HG03442 (cell line): ENCODE measurements around the gene MAML2.

ENCODE experiments used
- ATAC-seq: cut with Tn5 transposase; IDR thresholded peaks from one replicate; pipeline ENCODE4 v1.9.1; 2021; ENCODE audit warnings: mild to moderate bottlenecking, moderate library complexity; ENCODE audit not compliant: unreplicated experiment

MAML2 gene

DNA sequence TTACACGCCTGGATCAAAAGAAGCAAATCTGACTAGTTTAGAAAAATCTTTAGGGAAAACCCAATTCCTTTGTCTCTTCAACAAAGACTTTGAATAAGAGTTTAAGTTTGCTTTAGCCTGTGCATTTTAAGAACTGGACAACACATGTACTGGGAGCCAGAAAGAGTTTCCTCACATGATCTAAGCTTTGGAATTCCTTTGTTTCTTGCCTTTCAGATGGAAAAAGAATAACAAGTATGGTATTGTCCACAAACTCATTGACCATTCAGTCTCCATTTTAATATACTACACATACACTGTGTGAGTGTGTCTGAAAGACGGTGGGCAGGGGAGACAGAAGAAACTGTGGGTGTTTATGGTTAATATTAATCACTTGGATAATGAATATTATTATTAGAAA is 205.6 kb downstream of the MAML2 start:
- ATAC-seq: no peak

DNA sequence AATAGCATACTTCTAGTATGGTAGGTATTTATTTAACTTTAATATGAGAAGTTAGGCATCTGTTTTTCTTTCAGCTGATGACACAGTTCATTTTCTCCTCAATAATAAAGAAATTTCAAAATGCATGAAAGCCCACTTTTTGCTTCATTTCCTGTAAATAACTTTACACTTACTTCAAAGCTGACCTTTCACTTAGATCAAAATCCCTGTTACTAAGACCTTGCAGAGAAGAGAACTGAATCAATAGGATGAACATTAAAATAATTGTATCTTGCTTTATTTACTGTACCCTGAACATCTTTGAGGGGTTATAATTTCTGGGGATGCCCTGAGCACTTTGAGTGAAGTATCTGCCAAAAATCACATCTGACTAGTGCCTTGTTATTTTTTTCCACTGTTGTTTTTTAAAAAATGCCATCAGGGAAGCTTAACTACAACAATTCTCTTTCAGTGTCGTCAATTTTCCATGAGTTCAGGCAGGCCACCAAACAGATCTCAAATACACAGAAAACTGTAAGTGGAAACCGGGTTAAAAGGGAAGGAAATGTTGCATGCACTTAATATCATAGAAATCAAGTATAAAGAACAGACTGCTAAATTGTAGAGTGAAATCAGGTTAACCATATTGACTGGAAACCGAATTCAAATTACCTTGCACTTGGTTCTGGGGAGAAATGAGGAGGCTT is 206.2 kb downstream of the MAML2 start:
- ATAC-seq: no peak

DNA sequence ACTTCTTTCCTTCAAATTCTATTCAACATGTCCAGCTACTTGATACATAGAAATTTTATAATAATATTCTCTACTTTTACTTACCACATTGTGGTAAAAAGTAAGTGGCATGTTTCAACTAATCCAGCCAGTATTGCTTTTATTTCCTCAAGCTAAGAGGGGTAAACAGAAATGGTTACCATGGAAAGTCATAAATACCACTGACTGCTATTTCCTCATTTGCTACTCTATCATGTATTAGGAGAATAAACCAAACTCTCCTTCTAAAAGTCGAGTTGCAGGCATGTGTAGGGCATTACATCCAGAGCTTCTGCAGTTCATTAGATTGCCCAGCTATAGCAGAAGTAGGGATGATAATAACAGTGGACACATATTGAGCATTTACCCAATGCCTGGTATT is 208.4 kb downstream of the MAML2 start:
- peak; percentile 51 for ATAC-seq

GRCh38 chr11:96132437-96132836 is 210.6 kb downstream of the MAML2 start:
- peak; percentile 62 for ATAC-seq

DNA sequence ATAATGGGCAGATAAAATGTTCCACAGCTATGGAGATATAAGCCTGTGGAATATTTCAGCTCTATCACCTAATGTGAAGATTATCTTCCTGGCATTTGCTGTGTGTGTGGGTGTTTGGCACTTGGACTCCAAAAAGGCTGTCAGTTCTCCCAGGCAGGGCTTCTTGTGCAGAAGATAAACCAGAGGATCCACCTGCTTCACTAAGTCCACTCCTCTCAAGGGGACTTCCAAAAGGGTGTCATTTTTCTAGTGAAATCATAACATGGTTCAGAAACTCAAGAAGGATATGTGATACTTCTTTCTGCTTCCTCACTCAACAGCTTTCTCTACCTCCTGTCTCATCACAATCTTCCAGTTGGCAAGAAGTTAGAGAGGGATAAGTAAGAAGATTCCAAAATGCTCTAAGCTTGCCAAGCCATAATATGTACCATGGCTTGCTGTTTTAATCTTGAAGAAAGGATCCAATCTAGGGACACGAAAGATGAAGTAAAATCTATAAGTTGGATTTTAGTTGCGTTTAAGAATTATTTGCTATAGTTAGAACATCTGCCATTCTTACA is 212.9 kb downstream of the MAML2 start:
- no peak for ATAC-seq

DNA sequence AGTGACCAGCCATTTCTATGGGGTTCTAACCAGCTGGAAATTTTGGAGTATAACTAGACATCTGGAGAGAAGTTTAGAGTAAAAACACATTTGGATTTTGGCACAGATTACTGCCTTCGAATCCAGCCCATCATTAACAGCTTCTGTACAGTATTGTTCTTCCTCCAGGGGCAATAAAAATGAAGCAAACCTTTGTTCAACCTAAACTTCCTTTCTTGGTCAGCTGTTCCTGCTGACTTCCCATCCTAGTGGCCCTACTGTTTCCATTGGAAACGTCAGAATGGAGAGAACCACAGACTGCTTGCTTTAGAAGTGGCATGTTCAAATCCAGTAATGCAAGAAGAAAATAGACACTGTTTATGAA is 215.4 kb downstream of the MAML2 start:
- no peak for ATAC-seq

DNA sequence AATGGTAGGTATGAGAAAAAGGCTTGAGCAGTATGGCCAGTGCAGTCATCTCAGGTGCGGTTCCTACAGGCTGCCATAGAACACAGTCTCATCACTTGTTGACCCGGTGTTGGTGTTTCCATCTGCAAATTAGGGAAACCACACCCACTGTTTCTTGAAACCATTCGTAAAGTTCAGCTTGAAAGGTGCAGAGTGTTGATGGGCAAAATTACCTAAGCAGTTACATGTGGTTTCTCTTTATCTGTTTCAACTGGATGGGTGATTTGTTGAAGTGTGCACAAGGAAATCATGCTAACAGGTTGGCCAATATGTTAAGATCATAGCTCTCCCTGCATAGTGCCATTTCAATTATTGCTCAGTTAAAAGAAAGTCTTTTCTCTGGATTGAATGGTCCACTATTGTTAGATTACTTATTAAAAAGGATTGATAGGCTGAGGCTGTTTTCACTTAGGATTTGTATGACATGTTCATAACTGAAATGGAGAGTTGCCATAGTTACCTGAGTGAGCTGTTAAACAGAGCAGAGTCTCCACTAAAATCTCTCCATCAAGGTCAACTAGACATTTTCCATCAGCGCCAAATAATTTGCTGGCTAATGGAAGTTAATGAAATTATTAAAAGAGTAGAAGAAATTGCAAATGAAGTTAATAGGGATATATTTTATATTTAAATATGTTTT is 215.9 kb downstream of the MAML2 start:
- ATAC-seq: no peak

DNA sequence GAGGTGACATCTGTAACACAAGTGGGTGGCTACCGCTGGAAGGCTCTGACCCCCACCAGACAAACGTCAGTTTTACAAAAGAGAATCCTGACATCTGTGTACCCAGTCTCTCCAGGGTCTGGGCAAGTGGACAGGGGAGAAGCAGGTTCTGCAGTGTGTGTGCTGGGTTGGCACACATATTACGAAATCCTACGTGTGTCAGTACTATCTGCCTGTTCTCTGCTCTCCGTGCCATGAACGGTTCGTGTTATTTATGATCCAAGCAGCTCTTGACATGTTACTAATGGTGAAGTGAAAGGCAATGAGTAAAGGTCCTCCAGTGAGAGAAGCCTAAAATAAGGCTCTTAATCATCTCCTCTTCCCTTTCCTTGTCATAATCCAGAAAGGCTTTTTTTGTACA is 217.6 kb downstream of the MAML2 start:
- no peak for ATAC-seq

DNA sequence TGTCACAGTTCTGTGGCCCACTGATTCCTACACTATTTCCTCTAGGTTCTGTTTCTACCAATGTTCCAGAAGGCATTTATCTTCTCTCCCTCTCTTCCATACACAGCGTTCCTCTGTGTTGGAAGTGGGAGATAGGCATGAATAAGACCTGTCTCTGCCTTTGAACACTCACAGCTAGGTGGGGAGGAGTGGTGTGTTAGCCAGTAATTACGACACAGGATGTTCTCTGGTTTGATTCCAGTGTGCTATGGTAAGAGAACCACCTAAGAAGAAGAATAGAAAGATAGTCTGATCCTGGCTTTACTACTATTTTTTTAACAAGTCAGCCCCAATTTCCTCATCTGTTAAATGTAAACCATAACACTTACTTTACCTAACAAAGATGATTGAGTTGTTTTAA is 218.8 kb downstream of the MAML2 start:
- no peak for ATAC-seq

DNA sequence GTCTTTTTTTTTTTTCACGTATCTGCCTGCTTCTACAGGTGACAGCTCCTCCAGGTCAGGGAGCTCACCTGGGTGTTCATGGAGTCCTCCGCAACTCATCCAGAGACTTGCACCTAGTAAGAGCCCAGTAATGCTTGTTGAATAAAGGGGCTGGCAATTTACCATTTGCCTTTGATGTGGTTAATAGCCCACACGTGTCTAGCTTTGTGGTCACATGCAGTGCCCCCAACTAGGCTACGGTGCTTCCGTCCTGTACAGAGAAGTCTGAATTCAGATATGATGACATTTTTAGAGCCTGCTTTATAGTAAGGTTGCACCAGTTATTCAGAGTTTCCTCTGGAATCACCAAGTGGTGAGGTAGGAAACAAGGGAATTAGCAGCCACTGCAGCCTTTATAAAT is 219.7 kb downstream of the MAML2 start:
- ATAC-seq: no peak

DNA sequence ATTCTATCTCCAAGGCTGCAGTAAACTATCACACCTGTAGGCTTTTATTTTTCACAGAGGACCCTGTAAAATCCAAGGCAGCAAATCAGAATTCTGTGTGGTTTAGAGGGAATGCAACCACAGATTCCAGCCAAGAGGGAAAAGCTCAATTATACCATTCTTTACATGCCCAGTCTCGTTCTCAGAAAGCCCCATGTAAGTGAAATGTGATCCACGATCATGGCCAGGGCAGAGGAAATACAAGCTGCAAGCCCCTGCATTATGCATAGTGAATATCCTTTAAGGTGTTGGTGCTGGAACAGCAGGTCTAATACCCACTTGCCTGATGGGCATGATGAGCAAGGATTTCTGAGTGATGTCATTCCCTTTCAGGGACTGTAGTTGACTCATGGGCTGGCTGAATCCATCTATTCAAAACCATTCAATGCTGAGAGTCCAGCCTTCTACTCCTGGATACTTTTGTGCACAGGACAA is 220.4 kb downstream of the MAML2 start:
- ATAC-seq: no peak

- no peak for ATAC-seq
Observed at GRCh38 chr11:96119211-96119610, 223.8 kb downstream of the MAML2 start.

DNA sequence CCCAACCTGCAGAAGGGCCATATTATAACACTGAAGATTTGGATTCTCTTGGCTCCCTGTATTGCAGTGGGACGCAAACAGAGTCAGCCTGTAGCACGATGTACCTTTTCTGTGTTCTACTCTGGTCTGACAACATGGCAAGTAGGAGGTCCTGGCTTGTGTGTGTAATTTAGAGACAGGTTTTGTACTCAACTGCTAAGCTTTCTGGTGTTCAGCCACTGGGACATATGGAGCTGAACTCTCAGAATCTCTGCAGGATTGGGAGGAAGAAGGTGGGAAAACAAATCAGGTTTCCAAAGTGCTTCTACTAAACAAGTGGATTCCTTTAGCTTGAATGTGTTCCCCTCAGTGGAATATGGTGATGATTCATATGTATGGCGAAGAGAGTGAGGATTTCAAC is 226.6 kb downstream of the MAML2 start:
- ATAC-seq: no peak

GRCh38 chr11:96114178-96115064 is 228.6 kb downstream of the MAML2 start:
- ATAC-seq: no peak

- ATAC-seq: no peak
Observed at GRCh38 chr11:96113193-96113681, 229.8 kb downstream of the MAML2 start.

- peak; percentile 95 for ATAC-seq
Observed at GRCh38 chr11:96112192-96113128, 230.5 kb downstream of the MAML2 start.

GRCh38 chr11:96111308-96111707 is 231.7 kb downstream of the MAML2 start:
- no peak for ATAC-seq

DNA sequence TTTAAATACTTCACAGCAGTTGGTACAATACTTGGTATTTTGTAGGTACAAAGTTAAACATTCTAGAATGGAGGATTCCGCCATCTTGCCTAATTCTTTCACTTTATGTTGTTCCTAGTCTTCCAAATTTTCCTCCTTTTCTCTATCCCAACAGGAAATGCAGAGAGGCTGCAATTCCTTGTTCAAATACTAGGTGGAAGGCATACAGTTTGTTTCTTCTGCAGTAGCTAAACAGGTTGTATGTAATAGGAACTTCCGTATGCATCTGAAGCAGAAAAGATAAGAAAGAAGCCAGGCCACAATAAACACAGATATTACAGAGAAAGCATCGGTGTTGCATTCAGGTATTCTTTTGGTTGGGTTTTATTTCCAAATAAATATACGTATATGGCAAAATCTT is 232.7 kb downstream of the MAML2 start:
- no peak for ATAC-seq

DNA sequence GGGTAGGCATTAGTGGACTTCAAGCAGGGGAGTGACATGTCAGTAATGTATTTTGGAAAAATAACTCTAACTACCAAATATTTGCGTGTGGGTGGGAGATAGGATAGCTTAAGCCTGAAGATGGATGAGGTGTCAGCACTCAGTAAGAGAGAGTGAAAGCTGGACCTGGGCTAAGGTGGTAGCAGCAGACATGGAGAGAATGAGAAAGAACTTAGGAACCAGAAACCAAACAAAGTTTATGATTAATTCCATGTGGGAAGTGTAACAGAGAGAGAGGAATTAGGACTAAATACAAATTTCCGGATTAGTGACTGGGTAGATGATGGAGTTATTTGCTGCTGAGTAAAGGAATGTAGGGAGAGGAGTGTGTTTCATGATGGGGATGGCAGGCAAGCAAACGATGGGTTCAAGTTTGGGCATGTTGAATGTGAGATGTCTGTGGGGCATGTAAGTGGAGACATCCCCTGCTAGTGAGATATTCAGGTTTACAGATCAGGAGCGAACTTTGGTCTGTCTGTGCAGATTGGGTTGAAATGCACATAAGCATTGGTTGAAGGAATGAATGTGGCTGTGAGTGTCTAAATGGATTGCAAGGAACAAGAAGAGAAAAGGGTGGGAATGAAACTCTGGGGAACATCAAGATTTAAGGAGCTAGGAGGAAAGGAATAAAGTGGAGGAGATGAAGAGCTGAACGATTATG is 233.5 kb downstream of the MAML2 start:
- no peak for ATAC-seq
